Stimulated activated CD4-positive, alpha-beta T cell treated with anti-CD3 and anti-CD28 coated beads, Interleukin-2, amount 100 ng/mL, for 48 hours (primary cell): ENCODE data around the gene ARHGAP19.
"Not testable (repeated sequence)": the region's sequence is repeated elsewhere in the genome, so short reads cannot be mapped to it uniquely, and the experiment has no call there.

Experiments used
- DNase-seq, 2 donors: peaks; one replicate each; pipeline ENCODE4 v3.0.0-alpha.2; 2020

The ARHGAP19 gene

DNA sequence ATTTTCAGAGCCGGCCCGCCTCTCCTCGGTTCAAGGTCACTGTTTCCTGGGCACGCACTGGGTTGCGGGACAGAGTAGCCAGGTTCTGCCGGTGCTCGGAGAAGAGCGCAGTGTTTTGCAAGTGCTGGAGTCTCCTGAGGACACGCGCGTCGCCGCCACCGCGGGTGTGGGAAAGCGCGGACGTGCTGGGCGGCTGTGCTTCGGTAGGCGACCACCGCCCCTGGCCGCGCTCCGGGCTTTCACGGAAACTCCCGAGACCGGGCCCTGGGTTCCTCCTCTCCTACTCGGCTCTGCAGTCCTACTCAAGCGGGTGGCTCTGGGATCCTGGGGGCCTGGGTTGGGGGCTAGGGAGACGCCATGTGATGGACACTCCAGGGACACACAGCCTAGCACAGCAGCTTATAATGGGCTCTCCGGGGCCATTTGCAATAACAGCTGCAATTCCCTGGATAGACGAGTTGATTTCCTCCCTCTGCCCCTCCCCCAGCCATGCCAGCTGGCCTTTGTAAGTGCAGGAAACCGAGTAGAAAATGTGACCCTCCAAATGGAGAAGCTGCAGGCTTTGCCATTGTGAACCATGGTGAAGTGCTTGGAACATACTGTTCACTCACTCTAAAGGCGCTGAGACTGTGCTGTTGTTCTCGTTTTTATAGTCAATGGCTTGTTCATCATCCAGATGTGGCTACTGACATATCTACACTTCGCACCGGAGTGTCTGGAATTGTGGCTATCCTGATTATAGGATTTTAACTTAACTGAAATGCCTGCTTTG lies 28.8 kb upstream of the ARHGAP19 start:
- peak in 1 of 2 donors; percentile 13 for DNase-seq

DNA sequence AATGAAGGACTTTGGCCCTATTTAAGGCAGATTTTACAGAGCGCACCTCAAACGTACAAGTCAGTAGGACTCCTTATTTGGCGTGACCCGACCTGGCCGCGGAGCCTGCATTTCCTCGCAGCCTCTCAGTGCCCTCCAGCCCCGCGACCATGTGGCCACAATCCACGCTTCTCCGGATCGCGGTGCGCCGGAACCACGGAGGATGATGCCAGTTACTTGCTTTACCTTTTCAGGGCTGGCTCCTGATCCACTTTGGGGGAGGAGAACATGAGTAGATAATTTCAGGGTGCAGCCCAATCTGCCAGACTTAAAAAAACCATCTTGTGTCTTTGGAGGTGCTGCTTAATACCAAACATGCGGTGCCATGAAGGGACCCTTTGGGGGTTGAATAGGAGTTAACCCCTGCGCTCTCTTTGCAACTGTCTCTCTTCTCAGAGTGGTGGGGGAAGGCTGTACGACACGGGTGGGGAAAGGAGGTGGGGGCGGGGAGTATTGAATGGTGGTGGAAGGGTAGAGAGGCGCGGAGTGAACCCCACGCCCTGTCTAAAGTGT lies 28.1 kb upstream of the ARHGAP19 start:
- DNase-seq, result no peak

DNA sequence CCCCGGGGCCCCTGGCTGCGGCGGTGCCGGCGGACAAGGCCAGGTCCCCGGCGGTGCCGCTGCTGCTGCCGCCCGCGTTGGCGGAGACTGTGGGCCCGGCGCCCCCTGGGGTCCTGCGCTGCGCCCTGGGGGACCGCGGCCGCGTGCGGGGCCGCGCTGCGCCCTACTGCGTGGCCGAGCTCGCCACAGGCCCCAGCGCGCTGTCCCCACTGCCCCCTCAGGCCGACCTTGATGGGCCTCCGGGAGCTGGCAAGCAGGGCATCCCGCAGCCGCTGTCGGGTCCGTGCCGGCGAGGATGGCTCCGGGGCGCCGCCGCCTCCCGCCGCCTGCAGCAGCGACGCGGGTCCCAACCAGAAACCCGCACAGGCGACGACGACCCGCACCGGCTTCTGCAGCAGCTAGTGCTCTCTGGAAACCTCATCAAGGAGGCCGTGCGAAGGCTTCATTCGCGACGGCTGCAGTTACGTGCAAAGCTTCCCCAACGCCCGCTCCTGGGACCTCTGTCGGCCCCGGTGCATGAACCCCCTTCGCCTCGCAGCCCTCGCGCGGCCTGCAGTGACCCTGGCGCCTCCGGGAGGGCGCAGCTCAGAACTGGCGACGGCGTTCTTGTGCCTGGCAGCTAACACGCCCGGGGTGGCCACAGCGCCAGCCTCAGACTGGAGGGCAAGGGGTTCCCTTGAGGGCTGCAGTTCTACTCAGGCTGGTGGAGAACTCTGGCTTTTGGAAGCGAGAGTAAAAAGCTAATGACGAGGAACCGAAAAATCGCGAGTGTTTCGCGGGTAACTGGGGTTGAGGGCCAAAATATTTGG lies 27.4 kb upstream of the ARHGAP19 start:
- DNase-seq, result peak; percentile 51 to 55

DNA sequence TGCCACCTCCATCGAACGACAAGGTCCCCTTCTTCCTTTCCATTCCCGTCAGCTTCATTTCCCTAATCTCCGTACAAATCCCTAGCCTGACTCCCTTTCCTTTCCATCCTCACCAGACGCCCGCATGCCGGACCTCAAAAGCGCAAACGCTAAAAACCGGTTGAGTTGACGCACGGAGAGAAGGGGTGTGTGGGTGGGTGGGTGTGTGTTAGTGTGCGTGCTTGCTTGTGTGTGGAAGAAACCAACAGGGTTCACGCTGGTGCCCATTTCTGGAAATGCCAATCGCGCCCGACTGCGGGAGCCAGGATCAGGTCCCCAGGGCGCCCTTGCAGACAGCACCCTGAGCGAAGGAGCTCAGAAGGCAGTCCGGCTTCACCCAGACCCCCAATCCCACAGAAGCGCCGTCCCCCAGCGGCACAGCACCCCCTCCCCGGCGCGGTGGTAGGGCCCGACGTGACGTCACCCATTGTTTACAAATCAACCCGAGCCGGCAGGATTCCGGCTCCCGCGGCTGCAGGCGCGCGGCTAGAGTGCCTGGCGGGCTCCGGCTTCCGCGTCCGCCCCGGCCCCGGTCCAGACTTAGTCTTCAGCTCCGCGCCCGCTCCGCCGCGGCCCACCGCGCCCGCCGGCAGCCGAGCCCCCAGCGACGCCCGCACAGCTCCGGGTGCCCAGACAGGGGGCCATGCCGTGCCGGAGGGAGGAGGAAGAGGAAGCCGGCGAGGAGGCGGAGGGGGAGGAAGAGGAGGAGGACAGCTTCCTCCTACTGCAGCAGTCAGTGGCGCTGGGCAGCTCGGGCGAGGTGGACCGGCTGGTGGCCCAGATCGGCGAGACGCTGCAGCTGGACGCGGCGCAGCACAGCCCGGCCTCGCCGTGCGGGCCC lies 26.6 kb upstream of the ARHGAP19 start, which contains the start of gene FRAT1:
TSS of gene FRAT1 (plus strand) at position 500 of the 880 bp plus-strand sequence. CDS start at position 683, 183 bp downstream.
- peak; percentile 86 for DNase-seq

DNA sequence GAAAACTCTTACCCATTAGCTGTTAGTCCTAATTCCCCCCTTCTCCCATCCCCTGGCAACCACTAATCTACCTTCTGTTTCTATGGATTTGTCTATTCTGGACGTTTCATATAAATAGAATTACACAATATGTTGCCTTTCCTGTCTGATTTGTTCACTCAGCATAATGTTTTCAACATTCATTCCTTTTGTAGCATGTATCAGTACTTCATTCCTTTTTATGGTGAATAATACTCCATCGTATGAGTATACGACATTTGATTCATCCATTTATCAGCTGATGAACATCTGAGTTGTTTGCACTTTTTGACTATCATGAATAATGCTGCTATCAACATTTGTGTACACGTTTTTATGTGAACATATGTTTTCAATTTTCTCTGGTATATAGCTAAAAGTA lies 22.2 kb upstream of the ARHGAP19 start:
- DNase-seq, result no peak

DNA sequence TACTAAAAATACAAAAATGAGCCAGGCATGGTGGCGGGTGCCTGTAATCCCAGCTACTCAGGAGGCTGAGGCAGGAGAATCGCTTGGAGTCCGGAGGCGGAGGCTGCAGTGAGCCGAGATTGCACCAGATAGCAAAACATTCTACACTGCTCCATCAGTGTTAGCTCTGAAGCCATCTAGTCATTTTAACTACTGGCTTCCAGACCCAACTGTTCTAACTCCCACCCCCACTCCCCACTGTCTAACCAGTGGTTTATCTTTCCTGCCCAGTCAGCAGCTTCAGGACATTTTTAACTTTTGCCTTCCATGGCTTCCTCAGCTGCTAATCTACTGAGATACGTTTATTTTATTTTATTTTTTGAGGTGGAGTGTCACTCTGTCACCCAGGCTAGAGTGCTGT lies 20.5 kb upstream of the ARHGAP19 start:
- DNase-seq, result no peak

DNA sequence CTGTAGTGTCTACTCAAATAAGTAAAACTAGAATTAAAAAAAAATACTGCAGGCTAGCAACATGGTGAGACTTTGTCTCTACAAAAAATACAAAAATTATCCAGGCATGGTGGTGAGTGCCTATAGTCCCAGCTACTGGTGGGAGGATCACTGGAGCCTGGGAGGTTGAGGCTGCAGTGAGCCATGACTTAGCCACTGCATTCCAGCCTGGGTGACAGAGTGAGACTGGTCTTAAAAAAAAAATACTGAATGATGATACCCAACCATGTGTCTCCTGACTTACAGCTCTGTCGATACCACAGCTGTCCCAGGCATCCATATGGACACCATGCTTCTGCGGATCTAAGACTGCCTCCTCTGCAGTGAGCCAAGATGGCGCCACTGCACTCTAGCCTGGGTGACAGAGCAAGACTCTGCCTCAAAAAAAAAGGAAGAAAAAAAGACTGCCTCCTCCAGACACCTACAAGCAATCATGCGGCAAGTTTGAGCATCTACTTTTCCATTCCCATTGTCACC lies 18.7 kb upstream of the ARHGAP19 start:
- DNase-seq, result no peak

DNA sequence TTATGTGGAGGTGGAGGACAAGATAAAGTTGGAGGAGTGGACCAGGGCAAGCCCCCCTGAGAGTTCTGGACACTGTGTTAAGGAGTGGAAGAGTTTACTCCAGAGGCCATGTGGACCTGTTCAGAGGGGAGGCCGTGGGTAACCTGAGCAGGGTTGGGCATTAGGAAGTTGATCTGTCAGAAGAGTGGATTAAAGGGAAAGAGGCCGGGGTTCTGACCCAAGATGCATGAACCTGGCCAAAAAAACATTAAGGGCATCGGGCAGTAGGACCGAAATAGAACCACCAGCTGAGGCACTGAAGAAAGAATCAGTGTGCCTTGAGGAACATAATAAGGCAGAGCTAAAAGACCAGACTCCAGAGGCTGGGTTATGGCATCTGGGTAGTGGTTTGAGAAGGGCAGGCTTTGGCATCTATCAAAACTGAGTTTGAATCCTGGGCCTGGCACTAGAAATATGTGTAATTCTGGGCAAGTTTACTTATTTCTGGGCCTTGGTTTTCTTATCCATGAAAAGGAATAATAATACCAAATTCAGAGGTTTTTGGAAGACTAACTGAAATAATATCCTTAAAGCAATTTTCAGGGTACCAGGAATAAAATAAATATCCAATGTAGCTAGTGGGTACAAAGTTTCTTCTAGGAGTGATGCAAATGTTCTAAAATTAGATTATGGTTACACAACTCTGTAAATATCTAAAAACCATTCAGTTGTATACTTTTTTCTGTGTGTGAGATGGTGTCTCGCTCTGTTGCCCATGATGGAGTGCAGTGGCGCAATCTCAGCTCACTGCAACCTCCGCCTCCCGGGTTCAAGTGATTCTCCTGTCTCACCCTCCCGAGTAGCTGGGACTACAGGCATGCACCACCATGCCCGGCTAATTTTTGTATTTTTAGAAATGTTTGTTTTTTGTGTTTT lies 15.7 kb upstream of the ARHGAP19 start:
- DNase-seq, result no peak

DNA sequence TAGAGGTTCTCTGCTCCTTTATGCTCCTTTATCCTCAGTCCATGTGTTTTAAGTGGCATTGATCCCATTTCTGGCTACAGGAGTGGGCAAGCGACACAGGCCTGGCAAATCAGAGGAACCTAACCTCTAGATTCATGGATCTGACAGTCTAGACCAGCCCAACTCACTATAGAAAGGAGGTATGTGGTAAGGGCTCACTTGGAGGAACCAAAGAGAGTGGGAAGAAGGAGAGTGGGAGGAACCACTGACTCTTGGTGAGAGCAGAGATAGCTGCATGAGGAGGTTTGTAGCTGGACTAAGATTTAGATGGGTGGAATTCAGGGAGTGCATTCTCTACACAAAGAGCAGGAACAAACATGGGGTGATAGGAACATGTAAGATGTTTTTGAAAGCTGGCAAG lies 15.0 kb upstream of the ARHGAP19 start:
- DNase-seq, result no peak

DNA sequence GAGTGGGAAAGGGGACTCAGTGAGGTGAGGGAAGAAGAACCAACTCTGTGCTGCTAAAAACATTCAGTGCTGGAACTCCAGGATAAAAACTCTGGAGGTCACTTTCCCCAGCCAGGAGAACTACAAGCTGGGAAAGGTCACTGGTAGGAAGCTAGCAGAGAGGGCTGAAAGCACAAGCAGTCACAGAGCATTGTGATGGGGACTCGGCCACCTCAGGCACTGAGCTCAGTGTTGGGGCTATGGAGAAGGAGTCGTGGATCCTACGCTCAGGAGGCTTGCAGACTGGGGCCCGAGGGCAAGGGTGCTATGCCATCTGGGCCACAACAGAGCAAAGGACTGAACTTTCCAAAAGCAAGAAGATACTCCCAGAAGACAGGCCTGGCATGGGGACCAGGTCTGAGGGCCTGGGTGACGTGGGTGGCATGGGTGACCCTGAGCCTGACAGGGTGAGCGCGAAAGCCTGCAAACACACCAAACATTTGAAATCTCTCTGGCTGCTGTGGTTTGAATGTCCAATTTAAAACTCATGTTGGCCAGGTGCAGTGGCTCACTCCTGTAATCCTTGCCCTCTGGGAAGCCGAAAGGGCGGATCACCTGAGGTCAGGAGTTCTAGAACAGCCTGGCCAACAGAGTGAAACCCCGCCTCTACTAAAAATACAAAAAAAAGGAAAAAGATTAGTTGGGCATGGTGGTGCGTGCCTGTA lies 9.8 kb upstream of the ARHGAP19 start:
- no peak for DNase-seq

DNA sequence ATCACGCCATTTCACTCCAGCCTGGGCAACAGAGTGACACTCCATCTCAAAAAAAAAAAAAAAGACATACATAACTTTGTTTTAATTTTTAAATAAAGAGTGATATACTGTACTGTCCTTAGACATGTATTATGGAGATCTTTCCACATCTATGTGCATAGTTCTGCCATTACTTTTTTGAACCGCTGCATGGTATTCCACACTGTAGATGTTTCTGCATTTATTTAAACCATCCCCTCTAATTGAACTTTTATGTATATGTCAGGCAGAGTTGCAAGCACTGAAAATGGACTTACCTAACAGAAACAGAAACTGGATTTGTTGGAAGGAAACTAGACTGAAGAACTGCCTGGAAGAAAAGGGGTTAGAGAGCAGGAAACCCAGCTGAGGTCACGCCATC lies 8.5 kb upstream of the ARHGAP19 start:
- DNase-seq, result no peak

DNA sequence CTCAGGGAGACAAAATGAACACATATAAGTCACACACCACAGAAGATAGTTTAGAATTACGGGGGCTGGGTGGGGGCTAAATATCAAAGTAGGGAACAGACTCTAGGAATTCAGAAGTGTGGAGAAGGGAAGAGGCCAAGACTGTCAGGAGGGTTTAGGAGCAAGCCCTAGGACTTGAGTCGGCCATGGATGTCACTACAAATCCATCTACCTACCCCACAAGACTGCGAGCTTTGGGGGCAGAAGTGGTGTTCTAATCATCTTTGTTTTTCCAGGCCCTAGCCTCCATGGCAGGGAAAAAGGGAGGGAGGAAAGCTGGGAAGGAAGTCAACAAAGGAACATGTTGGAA lies 5.8 kb upstream of the ARHGAP19 start:
- no peak for DNase-seq

DNA sequence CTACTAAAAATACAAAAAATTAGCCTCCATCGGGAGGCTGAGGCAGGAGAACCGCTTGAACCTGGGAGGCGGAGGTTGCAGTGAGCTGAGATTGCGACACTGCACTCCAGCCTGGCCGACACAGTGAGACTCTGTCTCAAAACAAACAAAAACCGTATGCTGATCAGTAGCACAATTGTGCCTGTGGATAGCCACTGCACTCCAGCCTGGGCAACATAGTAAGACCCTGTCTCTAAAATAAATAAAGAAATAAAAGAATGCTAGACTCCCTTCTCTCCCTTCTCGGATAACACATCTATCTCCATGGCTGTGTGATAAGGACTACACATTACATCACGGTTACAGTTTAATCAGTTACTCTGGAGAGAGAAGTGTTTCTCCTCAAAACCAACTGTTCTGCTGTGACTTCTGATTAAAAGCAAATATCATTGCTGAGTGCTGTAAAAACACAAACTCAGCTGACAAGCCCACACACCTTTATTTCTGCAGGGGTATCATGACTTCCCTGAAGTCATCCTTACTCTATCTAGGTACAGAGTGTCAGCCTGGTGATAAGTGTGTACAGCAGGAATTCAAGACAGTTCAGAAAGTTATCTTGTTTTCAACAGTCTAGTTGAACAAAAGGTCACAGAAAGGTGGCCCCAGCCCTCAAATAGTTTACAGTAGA lies 5.3 kb upstream of the ARHGAP19 start:
- no peak for DNase-seq

DNA sequence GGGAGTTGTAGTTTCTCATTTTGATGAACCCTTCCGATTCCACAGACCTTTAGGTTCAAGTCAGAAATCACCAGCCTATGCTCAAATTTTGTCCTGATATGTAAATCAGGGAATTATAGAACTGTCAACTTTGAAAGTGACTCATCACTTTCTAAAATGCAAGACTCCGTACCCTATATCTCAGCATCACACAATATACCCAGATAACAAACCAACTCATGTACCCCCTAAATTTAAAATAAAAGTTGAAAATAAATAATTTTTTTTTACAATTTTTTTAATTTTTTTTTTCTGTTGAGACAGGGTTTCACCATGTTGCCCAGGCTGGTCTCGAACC lies 393 bp upstream of the ARHGAP19 start:
- DNase-seq, result no peak

DNA sequence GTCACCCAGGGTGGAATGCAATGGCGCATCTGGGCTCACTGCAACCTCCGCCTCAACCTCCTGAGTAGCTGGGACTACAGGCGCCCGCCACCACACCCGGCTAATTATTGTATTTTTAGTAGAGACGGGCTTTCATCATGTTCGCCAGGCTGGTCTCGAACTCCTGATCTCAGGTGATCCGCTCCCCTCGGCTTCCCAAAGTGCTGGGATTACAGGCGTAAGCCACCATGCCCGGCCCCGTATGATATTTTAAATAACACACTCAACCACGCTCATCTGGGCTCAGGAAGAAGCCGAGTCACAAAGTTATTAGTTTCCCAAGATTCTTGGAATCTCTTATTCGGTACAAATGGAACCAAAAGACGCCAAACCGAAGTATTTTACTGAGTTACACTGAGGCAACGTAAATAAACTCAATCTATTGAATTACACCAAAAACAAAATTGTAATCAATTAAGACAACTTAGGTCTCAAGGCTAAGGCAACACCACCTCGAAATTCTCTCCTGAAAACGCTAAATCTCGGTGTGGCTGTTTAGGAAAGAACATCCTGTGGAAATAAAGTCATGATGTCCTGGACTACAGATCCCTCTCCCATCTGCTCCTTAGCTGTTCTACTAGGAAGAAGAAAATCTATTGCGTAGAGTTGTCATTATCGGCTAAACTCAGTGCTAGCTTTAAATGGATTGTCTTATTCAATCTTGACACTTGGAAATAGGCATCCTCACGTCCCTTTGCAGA lies 910 bp downstream of the ARHGAP19 start:
- no peak for DNase-seq

DNA sequence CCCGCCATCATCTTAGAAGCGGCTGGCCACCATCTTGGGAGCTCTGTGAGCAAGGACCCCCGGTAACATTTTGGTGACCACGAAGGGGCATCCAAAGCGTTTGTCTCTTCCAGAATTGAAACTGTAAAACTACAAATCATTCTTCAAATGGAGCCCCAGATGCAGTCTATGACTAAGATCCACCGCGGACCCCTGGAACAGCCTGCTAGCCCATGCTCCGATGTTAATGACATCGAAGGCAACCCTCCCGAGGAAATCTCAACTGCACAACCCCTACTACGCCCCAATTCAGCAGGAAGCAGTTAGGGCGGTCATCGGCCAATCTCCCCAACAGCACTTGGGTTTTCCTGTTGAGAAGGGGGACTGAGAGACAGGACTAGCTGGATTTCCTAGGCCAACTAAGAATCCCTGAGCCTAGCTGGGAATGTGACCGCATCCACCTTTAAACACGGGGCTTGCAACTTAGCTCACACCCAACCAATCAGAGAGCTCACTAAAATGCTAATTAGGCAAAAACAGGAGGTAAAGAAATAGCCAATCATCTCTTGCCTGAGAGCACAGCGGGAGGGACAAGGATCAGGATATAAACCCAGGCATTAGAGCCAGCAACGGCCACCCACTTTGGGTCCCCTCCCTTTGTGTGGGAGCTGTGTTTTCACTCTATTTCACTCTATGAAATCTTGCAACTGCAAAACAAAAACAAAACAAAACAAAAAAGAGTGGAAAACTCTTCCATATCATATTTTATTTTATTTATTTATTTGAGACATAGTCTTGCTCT lies 1.7 kb downstream of the ARHGAP19 start:
- DNase-seq, result not testable (repeated sequence)

DNA sequence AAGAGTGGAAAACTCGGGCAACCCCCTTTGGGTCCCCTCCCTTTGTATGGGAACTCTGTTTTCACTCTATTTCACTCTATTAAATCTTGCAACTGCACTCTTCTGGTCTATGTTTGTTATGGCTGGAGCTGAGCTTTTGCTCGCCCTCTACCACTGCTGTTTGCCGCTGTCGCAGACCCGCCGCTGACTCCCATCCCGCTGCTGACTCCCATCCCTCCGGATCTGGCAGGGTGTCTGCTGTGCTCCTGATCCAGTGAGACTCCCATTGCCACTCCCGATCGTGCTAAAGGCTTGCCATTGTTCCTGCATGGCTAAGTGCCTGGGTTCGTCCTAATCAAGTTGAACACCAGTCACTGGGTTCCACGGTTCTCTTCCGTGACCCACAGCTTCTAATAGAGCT lies 2.4 kb downstream of the ARHGAP19 start:
- DNase-seq, result not testable (repeated sequence)

DNA sequence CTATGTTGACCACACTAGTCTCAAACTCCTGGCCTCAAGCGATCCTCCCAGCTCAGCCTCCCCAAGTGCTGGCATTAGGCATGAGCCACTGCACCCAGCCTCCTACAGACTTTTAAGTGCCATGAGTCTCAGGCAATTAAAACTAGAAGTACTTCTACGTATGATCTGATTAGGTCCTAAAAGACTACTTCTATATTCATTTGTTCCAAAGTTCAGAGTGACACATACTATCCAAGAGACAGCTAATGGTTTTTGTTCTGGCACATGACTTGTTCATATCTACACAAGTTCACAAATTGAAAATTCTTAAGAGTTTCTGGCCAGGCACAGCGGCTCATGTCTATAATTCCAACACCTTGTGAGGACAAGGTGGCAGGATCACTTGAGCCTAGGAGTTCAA lies 11.7 kb downstream of the ARHGAP19 start:
- no peak for DNase-seq
